Mammary epithelial cell (primary cell): ENCODE results near the gene GLB1L2.

Source experiments
- EZH2 ChIP-seq: IDR thresholded peaks from 2 replicates; pipeline ENCODE4 v1.6.1; 2012; ENCODE audit warnings: low read length, inconsistent platforms, borderline replicate concordance
- TF ChIP-seq, protein P1 (sequence below), 2 donors: IDR thresholded peaks in 1 of 2; conservative IDR thresholded peaks in 1 of 2; 2 replicates each; pipeline ENCODE4 v1.5.1; 2011 to 2012; ENCODE audit warnings: inconsistent platforms in 2 of 2, low read length in 2 of 2, mild to moderate bottlenecking in 2 of 2, control low read depth in 1 of 2, low read depth in 1 of 2; ENCODE audit not compliant: insufficient read depth in 1 of 2; ENCODE audit errors: extremely low read depth in 1 of 2

DNA sequence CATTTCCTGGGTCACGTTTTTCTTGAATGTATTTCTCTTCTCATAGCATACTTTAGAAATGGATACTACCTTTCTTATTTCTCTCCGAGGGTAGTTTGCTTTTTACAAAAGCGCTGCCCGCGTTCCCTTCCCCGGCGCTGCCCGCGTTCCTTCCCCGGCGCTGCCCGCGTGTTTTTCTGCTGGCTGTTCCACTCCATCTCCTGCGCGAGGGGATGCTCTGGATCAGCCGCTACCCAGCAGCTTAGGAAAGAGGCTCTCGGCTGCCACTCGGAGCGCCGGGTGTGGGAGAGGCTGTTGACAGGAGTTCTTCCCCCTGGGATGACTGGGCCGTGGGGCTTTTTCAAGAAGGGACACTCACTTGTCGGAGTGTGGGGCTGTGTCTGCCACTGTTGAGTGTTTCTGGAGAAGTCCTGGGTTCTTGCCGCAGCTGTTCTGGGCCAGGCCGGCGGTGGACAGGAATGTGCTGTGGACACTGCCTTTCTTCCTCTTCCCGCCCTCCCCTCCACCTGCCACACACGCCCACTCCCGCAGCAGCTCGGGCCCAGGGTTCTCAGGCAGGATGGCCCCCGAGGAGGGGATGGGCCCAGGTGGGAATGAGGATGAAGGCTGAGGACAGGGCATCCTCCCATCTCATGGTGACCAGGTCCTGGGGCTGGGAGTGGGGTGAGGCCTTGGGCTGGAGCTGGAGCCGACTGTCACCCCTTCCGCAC, 30.6 kb downstream of the GLB1L2 start:
- TF ChIP-seq, protein P1, sequence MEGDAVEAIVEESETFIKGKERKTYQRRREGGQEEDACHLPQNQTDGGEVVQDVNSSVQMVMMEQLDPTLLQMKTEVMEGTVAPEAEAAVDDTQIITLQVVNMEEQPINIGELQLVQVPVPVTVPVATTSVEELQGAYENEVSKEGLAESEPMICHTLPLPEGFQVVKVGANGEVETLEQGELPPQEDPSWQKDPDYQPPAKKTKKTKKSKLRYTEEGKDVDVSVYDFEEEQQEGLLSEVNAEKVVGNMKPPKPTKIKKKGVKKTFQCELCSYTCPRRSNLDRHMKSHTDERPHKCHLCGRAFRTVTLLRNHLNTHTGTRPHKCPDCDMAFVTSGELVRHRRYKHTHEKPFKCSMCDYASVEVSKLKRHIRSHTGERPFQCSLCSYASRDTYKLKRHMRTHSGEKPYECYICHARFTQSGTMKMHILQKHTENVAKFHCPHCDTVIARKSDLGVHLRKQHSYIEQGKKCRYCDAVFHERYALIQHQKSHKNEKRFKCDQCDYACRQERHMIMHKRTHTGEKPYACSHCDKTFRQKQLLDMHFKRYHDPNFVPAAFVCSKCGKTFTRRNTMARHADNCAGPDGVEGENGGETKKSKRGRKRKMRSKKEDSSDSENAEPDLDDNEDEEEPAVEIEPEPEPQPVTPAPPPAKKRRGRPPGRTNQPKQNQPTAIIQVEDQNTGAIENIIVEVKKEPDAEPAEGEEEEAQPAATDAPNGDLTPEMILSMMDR (conservative IDR thresholded peaks at IDR 0.05 in 1 of 2, IDR thresholded peaks at IDR 0.05 in 1 of 2; ENCODE audit: extremely low read depth in 1 of 2, insufficient read depth in 1 of 2, low read depth in 1 of 2, low read length in 2 of 2), result no peak
- TF ChIP-seq EZH2, result no peak
